ENCODE data around the gene NELFB. TPM values are rescaled to one million over a fixed set of nuclear protein-coding genes. Genes with fewer than 3 reads are reported as not detected.
A peak's percentile ranks its signal among the peaks of the same experiment; 100 is the strongest.
"Not testable (repeated sequence)": the region's sequence is repeated elsewhere in the genome, so short reads cannot be mapped to it uniquely, and the experiment has no call there.

The NELFB gene
- total RNA-seq, 1 donor from 2014 or later = 39.2 TPM

DNA sequence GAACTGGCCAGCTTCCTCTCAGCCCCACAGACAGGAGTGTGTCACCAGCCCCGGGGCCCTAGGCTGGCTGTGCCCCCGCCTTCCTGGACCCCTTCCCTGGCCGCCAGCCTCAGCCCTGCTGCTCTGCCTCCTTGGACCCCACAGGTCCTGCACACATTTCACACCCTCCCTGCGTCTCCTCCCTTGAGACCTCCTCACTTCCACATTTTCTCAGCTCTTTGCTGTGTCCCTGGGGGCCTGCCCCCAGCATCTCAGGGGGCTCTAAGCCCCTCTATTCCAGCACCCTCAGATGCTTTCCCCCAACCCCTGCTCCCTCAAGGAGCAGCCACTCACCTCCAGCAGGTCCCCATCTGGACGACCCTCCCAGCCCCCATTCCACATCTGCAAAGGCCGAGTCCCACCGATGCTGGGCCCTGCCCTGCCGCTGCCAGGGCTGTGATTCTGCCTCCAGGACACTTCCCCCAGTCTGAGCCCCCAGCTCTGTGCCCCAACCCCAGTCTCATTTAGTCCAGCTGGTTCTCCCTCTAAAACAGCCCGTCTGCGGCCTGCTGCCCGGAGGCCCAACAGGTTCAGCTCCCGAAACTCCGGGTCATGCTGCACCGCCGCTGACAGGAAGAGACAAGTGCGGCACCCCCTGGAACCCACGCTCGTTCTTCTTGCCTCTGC is 20.2 kb upstream of the NELFB start:
- no peak for DNase-seq (ENCODE audit: low spot score)

- DNase-seq (ENCODE audit: low spot score) = no peak
Measured at GRCh38 chr9:137235424-137236237, 19.5 kb upstream of the NELFB start.

- peak; percentile 93 for DNase-seq (ENCODE audit: low spot score)
Measured at GRCh38 chr9:137236238-137236935, 18.7 kb upstream of the NELFB start.

- DNase-seq (ENCODE audit: low spot score) = no peak
Measured at GRCh38 chr9:137236936-137237421, 18.1 kb upstream of the NELFB start.

GRCh38 chr9:137237759-137238726 is 17.1 kb upstream of the NELFB start:
- no peak for DNase-seq (ENCODE audit: low spot score)

GRCh38 chr9:137239541-137240200 is 15.5 kb upstream of the NELFB start:
- not testable (repeated sequence) for DNase-seq (ENCODE audit: low spot score)

DNA sequence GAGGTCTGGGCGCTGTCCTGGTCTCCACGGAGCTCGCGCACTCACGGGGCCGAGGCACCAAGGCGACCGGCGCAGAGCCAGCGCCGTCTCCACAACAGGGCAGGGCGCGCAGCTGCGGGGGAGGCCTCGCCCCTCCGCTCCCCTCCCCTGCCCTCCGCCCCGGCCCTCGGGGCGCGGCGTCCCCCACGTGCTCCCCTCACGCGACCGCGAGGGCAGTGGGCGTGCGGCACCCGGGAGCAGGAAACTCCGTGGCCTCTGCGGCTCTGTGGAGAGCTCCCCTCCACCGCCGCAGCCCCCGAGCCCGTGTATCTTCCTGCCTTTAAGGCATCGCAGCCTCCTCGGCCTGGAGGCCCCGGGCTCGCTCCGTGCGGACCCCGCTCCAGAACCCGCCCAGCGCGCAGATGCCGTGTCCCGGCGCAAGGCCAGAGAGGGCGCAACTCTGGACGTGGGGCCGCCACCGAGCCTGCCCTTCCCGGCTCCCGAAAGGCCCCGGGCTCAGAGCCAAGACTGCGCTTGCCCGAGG is 14.7 kb upstream of the NELFB start:
- peak; percentile 93 for DNase-seq (ENCODE audit: low spot score)

DNA sequence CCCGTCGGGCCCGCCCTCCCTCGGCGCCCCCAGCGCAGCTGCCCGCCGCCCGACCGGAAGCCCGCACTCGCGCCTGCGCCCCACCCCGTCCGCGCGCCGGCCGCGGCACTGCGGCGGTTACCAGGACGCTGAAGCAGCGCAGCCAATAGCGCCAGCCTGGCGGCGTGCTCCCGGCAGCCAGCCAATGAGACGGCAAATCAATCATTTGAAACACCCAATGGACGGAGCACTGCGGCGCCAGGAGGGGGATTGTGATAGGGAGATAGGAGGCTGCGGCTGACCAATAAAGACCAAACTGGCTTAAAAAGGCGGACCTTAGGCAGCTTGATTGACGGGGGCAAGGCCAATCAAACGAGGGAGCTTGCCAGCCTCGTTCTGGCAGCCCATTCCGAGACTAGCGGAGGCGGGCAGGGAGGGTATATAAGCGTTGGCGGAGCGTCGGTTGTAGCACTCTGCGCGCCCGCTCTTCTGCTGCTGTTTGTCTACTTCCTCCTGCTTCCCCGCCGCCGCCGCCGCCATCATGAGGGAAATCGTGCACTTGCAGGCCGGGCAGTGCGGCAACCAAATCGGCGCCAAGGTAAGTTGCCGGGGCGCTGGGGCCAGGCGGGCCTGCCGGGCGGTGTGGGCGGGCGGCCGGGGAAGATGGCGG is 14.2 kb upstream of the NELFB start, which contains the start of gene TUBB4B:
TSS of gene TUBB4B (plus strand) at position 447 of the 649 bp plus-strand sequence. CDS start at position 521, 74 bp downstream.
- DNase-seq (ENCODE audit: low spot score) = peak; percentile 99

DNA sequence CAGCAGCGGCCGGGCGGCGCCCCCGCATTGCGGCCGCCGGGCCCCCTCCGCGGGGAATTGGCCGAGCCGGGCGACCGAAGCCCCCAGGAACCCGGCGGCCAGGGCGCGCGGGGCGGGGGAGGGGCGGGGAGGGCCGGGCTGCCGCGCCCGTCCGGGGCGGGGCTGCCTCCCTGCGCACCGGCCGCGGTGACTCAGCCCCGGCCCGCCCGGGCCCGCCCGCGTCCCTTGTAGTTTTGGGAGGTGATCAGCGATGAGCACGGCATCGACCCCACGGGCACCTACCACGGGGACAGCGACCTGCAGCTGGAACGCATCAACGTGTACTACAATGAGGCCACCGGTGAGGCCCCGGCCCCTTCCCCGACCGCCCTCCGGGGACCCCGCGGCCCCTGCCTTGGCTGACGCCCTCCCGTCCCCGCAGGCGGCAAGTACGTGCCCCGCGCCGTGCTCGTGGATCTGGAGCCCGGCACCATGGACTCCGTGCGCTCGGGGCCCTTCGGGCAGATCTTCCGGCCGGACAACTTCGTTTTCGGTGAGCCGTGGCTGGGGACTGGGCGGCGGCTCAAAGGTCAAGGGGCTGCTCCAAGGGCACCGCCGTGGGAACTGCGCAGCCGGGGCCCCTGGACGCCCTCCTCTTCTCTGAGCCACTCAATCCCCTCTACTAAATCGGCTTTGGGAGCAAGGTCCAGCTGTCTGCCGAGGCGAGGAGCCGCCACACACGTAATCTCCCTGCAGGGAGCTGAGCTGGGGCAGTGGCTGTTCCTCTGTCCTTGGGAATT is 13.4 kb upstream of the NELFB start:
- DNase-seq (ENCODE audit: low spot score) = no peak

DNA sequence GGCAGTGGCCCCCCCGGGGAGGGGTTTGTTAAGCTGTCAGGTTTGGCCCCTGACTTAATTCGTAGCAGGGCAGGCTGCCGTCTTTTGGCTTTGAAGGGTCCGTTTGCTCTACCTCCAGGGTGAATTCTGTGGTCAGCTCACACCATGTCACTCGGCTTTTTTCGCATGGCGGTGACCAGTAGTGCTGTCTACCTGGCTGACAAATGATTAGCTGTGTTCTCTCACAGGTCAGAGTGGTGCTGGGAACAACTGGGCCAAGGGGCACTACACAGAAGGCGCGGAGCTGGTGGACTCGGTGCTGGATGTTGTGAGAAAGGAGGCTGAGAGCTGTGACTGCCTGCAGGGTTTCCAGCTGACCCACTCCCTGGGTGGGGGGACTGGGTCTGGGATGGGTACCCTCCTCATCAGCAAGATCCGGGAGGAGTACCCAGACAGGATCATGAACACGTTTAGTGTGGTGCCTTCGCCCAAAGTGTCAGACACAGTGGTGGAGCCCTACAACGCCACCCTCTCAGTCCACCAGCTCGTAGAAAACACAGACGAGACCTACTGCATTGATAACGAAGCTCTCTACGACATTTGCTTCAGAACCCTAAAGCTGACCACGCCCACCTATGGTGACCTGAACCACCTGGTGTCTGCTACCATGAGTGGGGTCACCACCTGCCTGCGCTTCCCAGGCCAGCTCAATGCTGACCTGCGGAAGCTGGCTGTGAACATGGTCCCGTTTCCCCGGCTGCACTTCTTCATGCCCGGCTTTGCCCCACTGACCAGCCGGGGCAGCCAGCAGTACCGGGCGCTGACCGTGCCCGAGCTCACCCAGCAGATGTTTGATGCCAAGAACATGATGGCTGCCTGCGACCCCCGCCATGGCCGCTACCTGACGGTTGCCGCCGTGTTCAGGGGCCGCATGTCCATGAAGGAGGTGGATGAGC is 12.6 kb upstream of the NELFB start:
- DNase-seq (ENCODE audit: low spot score) = no peak

GRCh38 chr9:137243266-137243625 is 11.9 kb upstream of the NELFB start:
- not testable (repeated sequence) for DNase-seq (ENCODE audit: low spot score)

- DNase-seq (ENCODE audit: low spot score) = no peak
Measured at GRCh38 chr9:137243626-137244485, 11.3 kb upstream of the NELFB start.

- DNase-seq (ENCODE audit: low spot score) = no peak
Measured at GRCh38 chr9:137244486-137245449, 10.4 kb upstream of the NELFB start.

GRCh38 chr9:137245450-137246421 is 9.4 kb upstream of the NELFB start:
- DNase-seq (ENCODE audit: low spot score) = no peak
